NCI-H1417 treated with DMSO at 0.1 percent for 48 hours (cell line): ENCODE results near the gene KRTAP12-3.
A peak's percentile ranks its signal among the peaks of the same experiment; 100 is the strongest.
"Not testable (repeated sequence)": the region's sequence is repeated elsewhere in the genome, so short reads cannot be mapped to it uniquely, and the experiment has no call there.

ENCODE experiments used
- DNase-seq: peaks from one replicate; lab custom pipeline; 2025; lab: John Stamatoyannopoulos, UW

Gene KRTAP12-3

GRCh38 chr21:44650973-44651675 is 6.6 kb upstream of the KRTAP12-3 start:
- no peak for DNase-seq

- DNase-seq = no peak
These were observed 4.6 kb upstream of the KRTAP12-3 start for GRCh38 chr21:44653123-44653522.

GRCh38 chr21:44653656-44654575 is 3.8 kb upstream of the KRTAP12-3 start:
- peak; percentile 76 for DNase-seq

- DNase-seq = no peak
These were observed 3.1 kb upstream of the KRTAP12-3 start, which contains the start of gene KRTAP12-4 for GRCh38 chr21:44654576-44655175. Gene KRTAP12-4 (minus strand): TSS chr21:44654659. CDS start chr21:44654614, 45 bp downstream.

- no peak for DNase-seq
These were observed 864 bp upstream of the KRTAP12-3 start for GRCh38 chr21:44656868-44657267.

GRCh38 chr21:44658541-44658910 is 794 bp downstream of the KRTAP12-3 start:
- no peak for DNase-seq

GRCh38 chr21:44658913-44659595 is 1.3 kb downstream of the KRTAP12-3 start:
- no peak for DNase-seq

GRCh38 chr21:44661567-44661966 is 3.8 kb downstream of the KRTAP12-3 start:
- DNase-seq = not testable (repeated sequence)

- no peak for DNase-seq
These were observed 7.0 kb downstream of the KRTAP12-3 start for GRCh38 chr21:44664691-44665090.

- no peak for DNase-seq
These were observed 8.9 kb downstream of the KRTAP12-3 start, which contains the start of gene KRTAP12-2 for GRCh38 chr21:44666401-44667320. Gene KRTAP12-2 (minus strand): TSS chr21:44666927. CDS start chr21:44666886, 41 bp downstream.

- no peak for DNase-seq
These were observed 9.9 kb downstream of the KRTAP12-3 start for GRCh38 chr21:44667612-44668011.

GRCh38 chr21:44670642-44671432 is 13.1 kb downstream of the KRTAP12-3 start:
- DNase-seq = no peak

- DNase-seq = no peak
These were observed 14.2 kb downstream of the KRTAP12-3 start for GRCh38 chr21:44671911-44672310.

- no peak for DNase-seq
These were observed 20.1 kb downstream of the KRTAP12-3 start for GRCh38 chr21:44677881-44678280.

GRCh38 chr21:44681152-44681551 is 23.4 kb downstream of the KRTAP12-3 start:
- DNase-seq = no peak

- peak; percentile 92 for DNase-seq
These were observed 24.3 kb downstream of the KRTAP12-3 start, which contains the start of gene KRTAP12-1 for GRCh38 chr21:44681861-44682579. Gene KRTAP12-1 (minus strand): TSS chr21:44682163. CDS start chr21:44682123, 40 bp downstream.

GRCh38 chr21:44682580-44683151 is 24.9 kb downstream of the KRTAP12-3 start:
- no peak for DNase-seq

GRCh38 chr21:44684077-44684476 is 26.3 kb downstream of the KRTAP12-3 start:
- DNase-seq = no peak

- DNase-seq = no peak
These were observed 26.8 kb downstream of the KRTAP12-3 start for GRCh38 chr21:44684483-44684882.
